ENCODE results near the gene SMARCAL1. TPM values are rescaled to one million over a fixed set of nuclear protein-coding genes. Genes with fewer than 3 reads are reported as not detected.

SMARCAL1 gene
- total and polyA plus RNA-seq, 9 of the 15 experiments (the other 6 are each of a cell fraction or from before 2014, with no cell fraction given) = 8.2 to 27.9 (median 12.4) TPM

DNA sequence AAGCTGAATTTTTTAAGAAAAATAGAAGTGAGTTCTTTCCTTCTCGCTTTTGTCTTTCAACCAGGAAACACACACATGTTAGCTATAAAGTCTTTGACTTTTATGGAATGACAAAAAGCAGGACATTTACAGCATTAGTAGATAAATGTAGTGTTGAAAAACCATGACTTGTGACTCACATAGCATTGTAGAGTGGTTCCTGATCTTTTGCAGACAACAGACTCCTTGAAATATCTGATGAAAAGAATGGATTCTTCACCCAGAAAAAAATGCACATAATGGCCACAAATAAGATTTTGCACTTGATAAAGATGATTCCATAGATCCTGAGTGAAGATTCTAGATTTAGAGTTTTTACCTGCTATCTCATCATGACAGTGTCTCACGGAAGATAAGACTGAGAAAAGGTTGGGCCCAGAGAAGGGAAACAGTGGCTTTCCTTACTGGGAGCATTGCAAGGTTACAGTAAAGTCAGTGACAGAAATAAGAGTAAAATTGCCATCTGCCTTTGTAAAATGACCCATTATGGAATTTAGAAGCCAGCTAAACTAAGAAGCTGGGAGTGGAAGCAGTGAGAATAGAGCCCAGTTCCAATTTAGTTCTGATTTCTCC lies 14.0 kb downstream of the SMARCAL1 start:
- H3K9me1 ChIP-seq (ENCODE audit: control insufficient read depth, insufficient read depth, low read length) = no peaks in the 10 kb centered on the region
- WGBS (ENCODE audit: insufficient coverage, low coverage, missing lambda C conversion rate) = 94% methylated on average over 2 of the region's 2 CpGs
- no peak overlapping the region for H3K4me2 ChIP-seq (ENCODE audit: insufficient read depth, low read length)
- H3K9me3 ChIP-seq (replicated peaks; ENCODE audit: control insufficient read depth, insufficient read depth, low read depth, low read length) = peaks cover 3% of the 10 kb centered on the region; the same call in 1 of the 2 replicates
- no peaks in the 10 kb centered on the region for H4K20me1 ChIP-seq (replicated peaks; ENCODE audit: control insufficient read depth, insufficient read depth, low read length)
- DNase-seq (ENCODE audit: extremely low read depth in 1 of 4, low spot score in 3 of 4) = no peak
- H3K27me3 ChIP-seq (ENCODE audit: control insufficient read depth in 2 of 2, insufficient read depth in 2 of 2, low read length in 2 of 2) = no peaks in the 10 kb centered on the region
- H3K27ac ChIP-seq (ENCODE audit: extremely low read depth, low read depth, low read length) = no peak overlapping the region
- ChIA-PET CTCF (ENCODE audit: low intra/inter-chr PET ratio) (no interaction called here), POLR2A (no interaction called here)
- BruUV-seq (replicated peaks) = no TSS peak
- no peak overlapping the region for H2AFZ ChIP-seq (ENCODE audit: low read depth, low read length)
- ATAC-seq = no peak
- H3K79me2 ChIP-seq (ENCODE audit: control insufficient read depth, insufficient read depth, low read length) = no peaks in the 10 kb centered on the region
- in situ Hi-C loops (cut with MboI) (no loop called here), intact Hi-C loops (cut with micrococcal nuclease) (no loop called here)
- no peak overlapping the region for H3K4me3 ChIP-seq
- H3K9ac ChIP-seq (ENCODE audit: insufficient read depth in 1 of 2, low read depth in 2 of 2, low read length in 2 of 2) = no peak overlapping the region
- FAIRE-seq = no peak
- H3K36me3 ChIP-seq (ENCODE audit: control insufficient read depth, insufficient read depth, low read length) = peaks cover 78% of the 10 kb centered on the region; the same call in 2 of the 3 replicates
- H3K4me1 ChIP-seq (replicated peaks in 1 of 2; ENCODE audit: control insufficient read depth in 2 of 2, insufficient read depth in 2 of 2, low read length in 2 of 2) = no peaks in the 10 kb centered on the region
- no peak for TF ChIP-seq CTBP1 (IDR thresholded peaks at IDR 0.05; ENCODE audit: borderline replicate concordance)
- TF ChIP-seq, protein P1, sequence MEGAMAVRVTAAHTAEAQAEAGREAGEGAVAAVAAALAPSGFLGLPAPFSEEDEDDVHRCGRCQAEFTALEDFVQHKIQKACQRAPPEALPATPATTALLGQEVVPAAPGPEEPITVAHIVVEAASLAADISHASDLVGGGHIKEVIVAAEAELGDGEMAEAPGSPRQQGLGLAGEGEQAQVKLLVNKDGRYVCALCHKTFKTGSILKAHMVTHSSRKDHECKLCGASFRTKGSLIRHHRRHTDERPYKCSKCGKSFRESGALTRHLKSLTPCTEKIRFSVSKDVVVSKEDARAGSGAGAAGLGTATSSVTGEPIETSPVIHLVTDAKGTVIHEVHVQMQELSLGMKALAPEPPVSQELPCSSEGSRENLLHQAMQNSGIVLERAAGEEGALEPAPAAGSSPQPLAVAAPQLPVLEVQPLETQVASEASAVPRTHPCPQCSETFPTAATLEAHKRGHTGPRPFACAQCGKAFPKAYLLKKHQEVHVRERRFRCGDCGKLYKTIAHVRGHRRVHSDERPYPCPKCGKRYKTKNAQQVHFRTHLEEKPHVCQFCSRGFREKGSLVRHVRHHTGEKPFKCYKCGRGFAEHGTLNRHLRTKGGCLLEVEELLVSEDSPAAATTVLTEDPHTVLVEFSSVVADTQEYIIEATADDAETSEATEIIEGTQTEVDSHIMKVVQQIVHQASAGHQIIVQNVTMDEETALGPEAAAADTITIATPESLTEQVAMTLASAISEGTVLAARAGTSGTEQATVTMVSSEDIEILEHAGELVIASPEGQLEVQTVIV (CRISPR knock-in tag; IDR thresholded peaks at IDR 0.05; ENCODE audit: borderline replicate concordance) = no peak
- TF ChIP-seq, protein P2, sequence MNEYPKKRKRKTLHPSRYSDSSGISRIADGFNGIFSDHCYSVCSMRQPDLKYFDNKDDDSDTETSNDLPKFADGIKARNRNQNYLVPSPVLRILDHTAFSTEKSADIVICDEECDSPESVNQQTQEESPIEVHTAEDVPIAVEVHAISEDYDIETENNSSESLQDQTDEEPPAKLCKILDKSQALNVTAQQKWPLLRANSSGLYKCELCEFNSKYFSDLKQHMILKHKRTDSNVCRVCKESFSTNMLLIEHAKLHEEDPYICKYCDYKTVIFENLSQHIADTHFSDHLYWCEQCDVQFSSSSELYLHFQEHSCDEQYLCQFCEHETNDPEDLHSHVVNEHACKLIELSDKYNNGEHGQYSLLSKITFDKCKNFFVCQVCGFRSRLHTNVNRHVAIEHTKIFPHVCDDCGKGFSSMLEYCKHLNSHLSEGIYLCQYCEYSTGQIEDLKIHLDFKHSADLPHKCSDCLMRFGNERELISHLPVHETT (CRISPR knock-in tag; conservative IDR thresholded peaks at IDR 0.05 in 1 of 2, IDR thresholded peaks at IDR 0.05 in 1 of 2) = no peak
- no peak for TF ChIP-seq U2AF2 (optimal IDR thresholded peaks at IDR 0.05; ENCODE audit: low read depth, low read length)
- TF ChIP-seq, protein P3, sequence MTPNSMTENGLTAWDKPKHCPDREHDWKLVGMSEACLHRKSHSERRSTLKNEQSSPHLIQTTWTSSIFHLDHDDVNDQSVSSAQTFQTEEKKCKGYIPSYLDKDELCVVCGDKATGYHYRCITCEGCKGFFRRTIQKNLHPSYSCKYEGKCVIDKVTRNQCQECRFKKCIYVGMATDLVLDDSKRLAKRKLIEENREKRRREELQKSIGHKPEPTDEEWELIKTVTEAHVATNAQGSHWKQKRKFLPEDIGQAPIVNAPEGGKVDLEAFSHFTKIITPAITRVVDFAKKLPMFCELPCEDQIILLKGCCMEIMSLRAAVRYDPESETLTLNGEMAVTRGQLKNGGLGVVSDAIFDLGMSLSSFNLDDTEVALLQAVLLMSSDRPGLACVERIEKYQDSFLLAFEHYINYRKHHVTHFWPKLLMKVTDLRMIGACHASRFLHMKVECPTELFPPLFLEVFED (CRISPR knock-in tag; conservative IDR thresholded peaks at IDR 0.05) = no peak
- no peak for TF ChIP-seq ZNF253 (CRISPR knock-in tag; conservative IDR thresholded peaks at IDR 0.05)
- no peak for TF ChIP-seq MBD2 (IDR thresholded peaks at IDR 0.05; ENCODE audit: borderline replicate concordance, low read depth)
- no peak for TF ChIP-seq DDX20 (tag; IDR thresholded peaks at IDR 0.05; ENCODE audit: low read depth)
- TF ChIP-seq, protein P4, sequence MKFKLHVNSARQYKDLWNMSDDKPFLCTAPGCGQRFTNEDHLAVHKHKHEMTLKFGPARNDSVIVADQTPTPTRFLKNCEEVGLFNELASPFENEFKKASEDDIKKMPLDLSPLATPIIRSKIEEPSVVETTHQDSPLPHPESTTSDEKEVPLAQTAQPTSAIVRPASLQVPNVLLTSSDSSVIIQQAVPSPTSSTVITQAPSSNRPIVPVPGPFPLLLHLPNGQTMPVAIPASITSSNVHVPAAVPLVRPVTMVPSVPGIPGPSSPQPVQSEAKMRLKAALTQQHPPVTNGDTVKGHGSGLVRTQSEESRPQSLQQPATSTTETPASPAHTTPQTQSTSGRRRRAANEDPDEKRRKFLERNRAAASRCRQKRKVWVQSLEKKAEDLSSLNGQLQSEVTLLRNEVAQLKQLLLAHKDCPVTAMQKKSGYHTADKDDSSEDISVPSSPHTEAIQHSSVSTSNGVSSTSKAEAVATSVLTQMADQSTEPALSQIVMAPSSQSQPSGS (CRISPR knock-in tag; IDR thresholded peaks at IDR 0.05) = no peak
- TF ChIP-seq, protein P5, sequence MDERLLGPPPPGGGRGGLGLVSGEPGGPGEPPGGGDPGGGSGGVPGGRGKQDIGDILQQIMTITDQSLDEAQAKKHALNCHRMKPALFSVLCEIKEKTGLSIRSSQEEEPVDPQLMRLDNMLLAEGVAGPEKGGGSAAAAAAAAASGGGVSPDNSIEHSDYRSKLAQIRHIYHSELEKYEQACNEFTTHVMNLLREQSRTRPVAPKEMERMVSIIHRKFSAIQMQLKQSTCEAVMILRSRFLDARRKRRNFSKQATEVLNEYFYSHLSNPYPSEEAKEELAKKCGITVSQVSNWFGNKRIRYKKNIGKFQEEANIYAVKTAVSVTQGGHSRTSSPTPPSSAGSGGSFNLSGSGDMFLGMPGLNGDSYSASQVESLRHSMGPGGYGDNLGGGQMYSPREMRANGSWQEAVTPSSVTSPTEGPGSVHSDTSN (CRISPR knock-in tag; IDR thresholded peaks at IDR 0.05; ENCODE audit: low read depth) = no peak
- TF ChIP-seq, protein P5 (tag; conservative IDR thresholded peaks at IDR 0.05; ENCODE audit: low read depth) = no peak
- no peak for TF ChIP-seq CBFB (CRISPR knock-in tag; IDR thresholded peaks at IDR 0.05)

Measured in K562 (cell line).